ENCODE data around the gene UQCRFS1. TPM values are rescaled to one million over a fixed set of nuclear protein-coding genes. Genes with fewer than 3 reads are reported as not detected.
"Not testable (repeated sequence)": the region's sequence is repeated elsewhere in the genome, so short reads cannot be mapped to it uniquely, and the experiment has no call there.

Gene UQCRFS1
- 52.4 and 60.4 TPM in 2 replicates for total RNA-seq (2014; rRNA removed; shearing (Covaris generic))

GRCh38 chr19:29212648-29213573 is at the start of gene UQCRFS1:
Gene UQCRFS1, minus strand, starts transcription at chr19:29213151. Its CDS starts 33 bp downstream, at chr19:29213118.
- in situ Hi-C loops (cut with HindIII; ENCODE audit: low sequenced_read_pairs): no loop called here

GRCh38 chr19:29262085-29262484 is 49.1 kb upstream of the UQCRFS1 start:
- no peak for DNase-seq (ENCODE audit: low spot score)
- in situ Hi-C loops (cut with HindIII; ENCODE audit: low sequenced_read_pairs): no loop called here

More at GRCh38 chr19:29212648-29213573, at the start of gene UQCRFS1:
- DNase-seq (ENCODE audit: low spot score): peak; percentile 95

GRCh38 chr19:29260477-29261317 is 47.7 kb upstream of the UQCRFS1 start:
- DNase-seq (ENCODE audit: low spot score): peak; percentile 57
- in situ Hi-C loops (cut with HindIII; ENCODE audit: low sequenced_read_pairs): no loop called here

GRCh38 chr19:29259867-29260281 is 46.9 kb upstream of the UQCRFS1 start:
- in situ Hi-C loops (cut with HindIII; ENCODE audit: low sequenced_read_pairs): no loop called here
- DNase-seq (ENCODE audit: low spot score): no peak

- DNase-seq (ENCODE audit: low spot score): no peak
- in situ Hi-C loops (cut with HindIII; ENCODE audit: low sequenced_read_pairs): no loop called here
These were observed 46.2 kb upstream of the UQCRFS1 start for GRCh38 chr19:29259153-29259552.

GRCh38 chr19:29256516-29256915 is 43.6 kb upstream of the UQCRFS1 start:
- in situ Hi-C loops (cut with HindIII; ENCODE audit: low sequenced_read_pairs): no loop called here

GRCh38 chr19:29255912-29256311 is 43.0 kb upstream of the UQCRFS1 start:
- in situ Hi-C loops (cut with HindIII; ENCODE audit: low sequenced_read_pairs): no loop called here
- DNase-seq (ENCODE audit: low spot score): no peak

More at GRCh38 chr19:29256516-29256915, 43.6 kb upstream of the UQCRFS1 start:
- no peak for DNase-seq (ENCODE audit: low spot score)

- in situ Hi-C loops (cut with HindIII; ENCODE audit: low sequenced_read_pairs): no loop called here
- DNase-seq (ENCODE audit: low spot score): no peak
These were observed 42.1 kb upstream of the UQCRFS1 start for GRCh38 chr19:29255006-29255405.

GRCh38 chr19:29249798-29250197 is 36.8 kb upstream of the UQCRFS1 start:
- in situ Hi-C loops (cut with HindIII; ENCODE audit: low sequenced_read_pairs); DNase-seq (ENCODE audit: low spot score): not testable (repeated sequence)

- in situ Hi-C loops (cut with HindIII; ENCODE audit: low sequenced_read_pairs): no loop called here
- peak; percentile 21 for DNase-seq (ENCODE audit: low spot score)
These were observed 35.4 kb upstream of the UQCRFS1 start for GRCh38 chr19:29248332-29248844.

- peak; percentile 32 for DNase-seq (ENCODE audit: low spot score)
- in situ Hi-C loops (cut with HindIII; ENCODE audit: low sequenced_read_pairs): no loop called here
These were observed 34.9 kb upstream of the UQCRFS1 start for GRCh38 chr19:29247872-29248271.

GRCh38 chr19:29247471-29247870 is 34.5 kb upstream of the UQCRFS1 start:
- DNase-seq (ENCODE audit: low spot score): no peak
- in situ Hi-C loops (cut with HindIII; ENCODE audit: low sequenced_read_pairs): no loop called here

- peak; percentile 69 for DNase-seq (ENCODE audit: low spot score)
- in situ Hi-C loops (cut with HindIII; ENCODE audit: low sequenced_read_pairs): no loop called here
These were observed 34.1 kb upstream of the UQCRFS1 start for GRCh38 chr19:29247051-29247450.

GRCh38 chr19:29245215-29245614 is 32.3 kb upstream of the UQCRFS1 start:
- in situ Hi-C loops (cut with HindIII; ENCODE audit: low sequenced_read_pairs): no loop called here
- peak; percentile 82 for DNase-seq (ENCODE audit: low spot score)

GRCh38 chr19:29241324-29241723 is 28.4 kb upstream of the UQCRFS1 start:
- DNase-seq (ENCODE audit: low spot score): no peak
- in situ Hi-C loops (cut with HindIII; ENCODE audit: low sequenced_read_pairs): no loop called here

GRCh38 chr19:29239213-29239776 is 26.3 kb upstream of the UQCRFS1 start:
- in situ Hi-C loops (cut with HindIII; ENCODE audit: low sequenced_read_pairs): no loop called here
- no peak for DNase-seq (ENCODE audit: low spot score)

- DNase-seq (ENCODE audit: low spot score): no peak
- in situ Hi-C loops (cut with HindIII; ENCODE audit: low sequenced_read_pairs): no loop called here
These were observed 20.6 kb upstream of the UQCRFS1 start for GRCh38 chr19:29233591-29233990.

- in situ Hi-C loops (cut with HindIII; ENCODE audit: low sequenced_read_pairs): no loop called here
- no peak for DNase-seq (ENCODE audit: low spot score)
These were observed 19.4 kb upstream of the UQCRFS1 start for GRCh38 chr19:29232315-29232852.

- DNase-seq (ENCODE audit: low spot score); in situ Hi-C loops (cut with HindIII; ENCODE audit: low sequenced_read_pairs): not testable (repeated sequence)
These were observed 18.4 kb upstream of the UQCRFS1 start for GRCh38 chr19:29231306-29231705.
